ENCODE measurements around the gene PRKCB. TPM values are rescaled to one million over a fixed set of nuclear protein-coding genes. Genes with fewer than 3 reads are reported as not detected.

The PRKCB gene
- total and polyA plus RNA-seq, 2 donors from 2014 or later, result 0.62 to 17.8 TPM

DNA sequence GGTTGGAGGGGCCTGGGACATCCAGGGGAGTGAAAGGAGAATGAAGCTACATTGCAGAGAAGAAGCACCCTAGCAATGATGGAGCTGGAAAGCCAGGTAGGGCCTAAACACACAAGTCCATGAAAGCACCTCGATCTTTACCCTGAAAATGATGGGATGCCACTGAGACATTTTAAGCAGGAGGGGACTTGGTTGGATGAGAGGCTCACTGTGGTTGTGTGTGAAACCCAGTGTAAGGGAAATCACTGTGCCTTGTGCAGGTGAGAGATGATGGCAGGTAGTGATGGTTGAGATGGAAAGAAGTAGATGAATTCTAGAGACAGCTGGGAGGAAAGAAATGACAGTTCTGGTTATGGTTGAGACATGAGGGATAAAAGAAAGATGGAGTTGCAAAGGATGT lies 287.5 kb downstream of the PRKCB start:
- TF ChIP-seq, protein P1, sequence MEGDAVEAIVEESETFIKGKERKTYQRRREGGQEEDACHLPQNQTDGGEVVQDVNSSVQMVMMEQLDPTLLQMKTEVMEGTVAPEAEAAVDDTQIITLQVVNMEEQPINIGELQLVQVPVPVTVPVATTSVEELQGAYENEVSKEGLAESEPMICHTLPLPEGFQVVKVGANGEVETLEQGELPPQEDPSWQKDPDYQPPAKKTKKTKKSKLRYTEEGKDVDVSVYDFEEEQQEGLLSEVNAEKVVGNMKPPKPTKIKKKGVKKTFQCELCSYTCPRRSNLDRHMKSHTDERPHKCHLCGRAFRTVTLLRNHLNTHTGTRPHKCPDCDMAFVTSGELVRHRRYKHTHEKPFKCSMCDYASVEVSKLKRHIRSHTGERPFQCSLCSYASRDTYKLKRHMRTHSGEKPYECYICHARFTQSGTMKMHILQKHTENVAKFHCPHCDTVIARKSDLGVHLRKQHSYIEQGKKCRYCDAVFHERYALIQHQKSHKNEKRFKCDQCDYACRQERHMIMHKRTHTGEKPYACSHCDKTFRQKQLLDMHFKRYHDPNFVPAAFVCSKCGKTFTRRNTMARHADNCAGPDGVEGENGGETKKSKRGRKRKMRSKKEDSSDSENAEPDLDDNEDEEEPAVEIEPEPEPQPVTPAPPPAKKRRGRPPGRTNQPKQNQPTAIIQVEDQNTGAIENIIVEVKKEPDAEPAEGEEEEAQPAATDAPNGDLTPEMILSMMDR (IDR thresholded peaks at IDR 0.05; ENCODE audit: borderline replicate concordance, extremely low read depth, insufficient read depth), result no peak
- Histone ChIP-seq H3K36me3 (ENCODE audit: control insufficient read depth in 2 of 3, insufficient read depth in 3 of 3, low read length in 3 of 3) (no peaks in the 10 kb centered on the region), H3K4me1 (ENCODE audit: control insufficient read depth in 2 of 3, insufficient read depth in 2 of 3, low read depth in 1 of 3, low read length in 3 of 3) (no peaks in the 10 kb centered on the region), H3K27ac (ENCODE audit: low read depth in 2 of 2, low read length in 2 of 2) (no peak overlapping the region), H3K27me3 (ENCODE audit: control insufficient read depth, insufficient read depth, low read length) (no peaks in the 10 kb centered on the region), H3K9me3 (ENCODE audit: control insufficient read depth in 2 of 3, insufficient read depth in 1 of 3, low read length in 3 of 3) (no peaks in the 10 kb centered on the region), H3K4me3 (ENCODE audit: low read length in 3 of 3) (no peak overlapping the region), H3K9ac (ENCODE audit: low read length in 3 of 3) (no peak overlapping the region)
- no peak for DNase-seq
- FAIRE-seq, result no peak
- intact Hi-C loops (cut with DNase I), result no loop called here

- no peak for FAIRE-seq
Measured at GRCh38 chr16:24124291-24124690, 288.5 kb downstream of the PRKCB start.

GRCh38 chr16:24125214-24125613 lies 289.4 kb downstream of the PRKCB start:
- Histone ChIP-seq H3K27me3 (ENCODE audit: control insufficient read depth, insufficient read depth, low read length) (no peaks in the 10 kb centered on the region), H3K9ac (ENCODE audit: low read length in 3 of 3) (no peak overlapping the region), H3K4me3 (ENCODE audit: low read length in 3 of 3) (no peak overlapping the region), H3K36me3 (ENCODE audit: control insufficient read depth in 2 of 3, insufficient read depth in 3 of 3, low read length in 3 of 3) (no peaks in the 10 kb centered on the region), H3K9me3 (ENCODE audit: control insufficient read depth in 2 of 3, insufficient read depth in 1 of 3, low read length in 3 of 3) (no peaks in the 10 kb centered on the region), H3K27ac (ENCODE audit: low read depth in 2 of 2, low read length in 2 of 2) (no peak overlapping the region), H3K4me1 (ENCODE audit: control insufficient read depth in 2 of 3, insufficient read depth in 2 of 3, low read depth in 1 of 3, low read length in 3 of 3) (no peaks in the 10 kb centered on the region)
- TF ChIP-seq, protein P1 (IDR thresholded peaks at IDR 0.05; ENCODE audit: borderline replicate concordance, extremely low read depth, insufficient read depth), result no peak
- DNase-seq (no peak), FAIRE-seq (no peak)
- intact Hi-C loops (cut with DNase I), result no loop called here

More at GRCh38 chr16:24124291-24124690, 288.5 kb downstream of the PRKCB start:
- Histone ChIP-seq H3K9me3 (ENCODE audit: control insufficient read depth in 2 of 3, insufficient read depth in 1 of 3, low read length in 3 of 3) (no peaks in the 10 kb centered on the region), H3K27ac (ENCODE audit: low read depth in 2 of 2, low read length in 2 of 2) (no peak overlapping the region), H3K9ac (ENCODE audit: low read length in 3 of 3) (no peak overlapping the region), H3K4me3 (ENCODE audit: low read length in 3 of 3) (no peak overlapping the region), H3K27me3 (ENCODE audit: control insufficient read depth, insufficient read depth, low read length) (no peaks in the 10 kb centered on the region), H3K36me3 (ENCODE audit: control insufficient read depth in 2 of 3, insufficient read depth in 3 of 3, low read length in 3 of 3) (no peaks in the 10 kb centered on the region), H3K4me1 (ENCODE audit: control insufficient read depth in 2 of 3, insufficient read depth in 2 of 3, low read depth in 1 of 3, low read length in 3 of 3) (no peaks in the 10 kb centered on the region)
- no peak for DNase-seq
- intact Hi-C loops (cut with DNase I), result no loop called here
- TF ChIP-seq, protein P1 (IDR thresholded peaks at IDR 0.05; ENCODE audit: borderline replicate concordance, extremely low read depth, insufficient read depth), result no peak

- DNase-seq (no peak), FAIRE-seq (no peak)
- H3K27ac ChIP-seq (ENCODE audit: low read depth in 2 of 2, low read length in 2 of 2), result no peak overlapping the region
- H3K27me3 ChIP-seq (ENCODE audit: control insufficient read depth, insufficient read depth, low read length), result no peaks in the 10 kb centered on the region
- no peak overlapping the region for H3K4me3 ChIP-seq (ENCODE audit: low read length in 3 of 3)
- intact Hi-C loops (cut with DNase I), result no loop called here
- H3K9me3 ChIP-seq (ENCODE audit: control insufficient read depth in 2 of 3, insufficient read depth in 1 of 3, low read length in 3 of 3), result no peaks in the 10 kb centered on the region
- TF ChIP-seq, protein P1 (IDR thresholded peaks at IDR 0.05; ENCODE audit: borderline replicate concordance, extremely low read depth, insufficient read depth), result no peak
- no peaks in the 10 kb centered on the region for H3K4me1 ChIP-seq (ENCODE audit: control insufficient read depth in 2 of 3, insufficient read depth in 2 of 3, low read depth in 1 of 3, low read length in 3 of 3)
- H3K36me3 ChIP-seq (ENCODE audit: control insufficient read depth in 2 of 3, insufficient read depth in 3 of 3, low read length in 3 of 3), result no peaks in the 10 kb centered on the region
- no peak overlapping the region for H3K9ac ChIP-seq (ENCODE audit: low read length in 3 of 3)
Measured at GRCh38 chr16:24129412-24129918, 293.7 kb downstream of the PRKCB start.

Measured in kidney (tissue), 14 donors.